ENCODE measurements around the gene RAB6A.

Gene RAB6A

DNA sequence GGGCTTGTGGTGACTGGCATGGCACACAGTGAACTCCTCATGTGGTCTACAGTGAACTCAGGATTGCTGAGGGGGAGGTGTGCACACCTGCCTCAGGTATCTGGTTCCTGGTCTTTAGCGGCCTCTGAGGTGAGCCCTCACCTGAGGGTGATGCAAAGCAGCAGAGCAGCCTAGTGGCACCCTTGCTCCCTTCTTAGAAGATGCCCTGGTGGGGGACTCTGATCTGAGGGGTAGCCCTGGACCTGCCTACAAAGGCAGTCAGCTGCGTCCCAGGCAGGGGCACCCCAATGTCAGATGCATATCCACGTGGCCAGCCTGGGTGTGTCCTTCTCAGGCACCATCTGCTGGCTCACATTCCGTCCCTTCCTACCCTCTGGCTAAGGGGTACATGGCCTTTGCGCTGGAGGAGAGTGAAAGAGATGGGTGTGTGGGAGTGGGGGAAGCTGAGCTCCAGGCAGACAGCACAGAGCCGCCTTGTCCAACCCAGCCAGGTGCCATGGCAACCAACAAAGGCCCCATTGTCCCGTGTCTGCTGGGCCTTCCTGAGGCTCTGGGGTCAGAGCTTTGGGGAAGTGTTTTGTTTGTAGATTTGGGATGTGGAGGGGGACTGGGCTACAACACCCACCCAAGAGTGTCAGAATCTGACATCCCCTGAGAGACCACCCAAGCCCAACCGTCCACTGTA, 108.7 kb downstream of the RAB6A start:
- DNase-seq: no peak

DNA sequence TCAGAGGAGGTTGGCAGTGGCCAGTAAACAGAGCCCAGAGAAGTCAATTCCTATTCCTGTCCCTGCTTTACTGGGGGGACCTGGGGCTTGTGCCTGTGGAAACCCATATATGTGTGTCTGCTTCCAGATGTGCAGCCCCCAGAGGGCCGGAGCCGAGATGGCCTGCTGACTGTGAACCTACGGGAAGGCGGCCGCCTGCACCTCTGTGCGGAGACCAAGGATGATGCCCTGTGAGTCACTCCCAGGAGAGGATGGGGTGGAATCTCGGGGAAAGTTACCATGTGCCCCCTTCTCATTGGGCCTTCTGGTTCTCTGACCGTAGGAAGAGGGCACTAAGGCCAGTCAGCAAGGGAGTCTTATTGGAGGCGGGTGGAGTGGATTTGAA, 109.2 kb downstream of the RAB6A start:
- DNase-seq: no peak

DNA sequence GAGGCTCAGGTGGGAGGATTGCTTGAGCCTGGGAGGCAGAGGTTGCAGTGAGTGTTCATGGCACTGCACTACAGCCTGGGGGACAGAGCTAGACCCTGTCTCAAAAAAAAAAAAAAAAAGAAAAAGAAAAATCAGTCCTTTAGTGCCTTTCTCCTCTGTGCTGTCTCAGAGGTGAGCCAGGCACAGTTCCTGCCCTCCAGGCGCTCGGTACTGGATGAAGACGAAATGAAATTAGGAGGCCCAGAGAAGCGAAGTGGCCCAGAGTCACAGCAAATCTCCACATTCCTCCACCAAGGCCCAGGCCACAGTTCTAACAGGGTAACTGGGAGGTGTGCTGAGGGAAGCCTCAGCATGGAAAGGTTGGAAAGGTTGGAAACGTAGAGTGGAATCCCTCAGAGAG, 109.6 kb downstream of the RAB6A start:
- no peak for DNase-seq

DNA sequence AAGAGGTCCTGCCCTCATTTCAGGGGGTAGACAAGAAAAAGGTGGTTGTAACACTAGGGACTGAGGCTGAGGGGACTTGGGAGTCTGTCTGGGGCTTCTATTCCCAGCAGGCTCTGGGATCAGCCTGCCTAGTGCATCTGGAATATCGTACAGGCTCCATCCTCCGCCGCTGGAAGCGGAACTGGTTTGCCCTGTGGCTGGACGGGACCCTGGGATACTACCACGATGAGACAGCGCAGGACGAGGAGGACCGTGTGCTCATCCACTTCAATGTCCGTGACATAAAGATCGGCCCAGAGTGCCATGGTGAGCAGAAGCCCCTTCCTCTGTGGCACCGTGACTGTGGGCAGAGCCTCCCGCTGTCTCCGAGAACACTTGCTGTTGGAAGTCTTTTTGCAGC, 110.5 kb downstream of the RAB6A start:
- DNase-seq: no peak

DNA sequence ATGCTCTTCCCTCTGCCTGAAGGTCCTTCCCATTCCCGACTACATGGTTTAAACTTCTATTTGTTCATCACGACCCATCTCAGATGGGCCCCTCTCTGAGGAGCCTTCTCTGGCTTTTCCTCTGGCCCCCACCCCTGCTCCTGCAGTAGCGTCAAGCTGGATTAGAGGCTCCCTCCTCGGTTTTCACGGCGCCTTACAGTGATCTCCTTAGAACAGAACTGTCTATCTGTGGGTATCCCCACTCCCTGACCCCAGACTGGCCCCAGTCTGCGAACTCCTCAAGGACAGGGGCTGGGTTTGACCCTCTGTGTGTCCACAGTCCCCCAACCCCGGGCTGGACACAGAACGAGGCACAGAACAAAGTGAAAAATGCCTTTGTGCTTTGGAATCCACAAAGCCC, 111.7 kb downstream of the RAB6A start:
- DNase-seq: no peak

DNA sequence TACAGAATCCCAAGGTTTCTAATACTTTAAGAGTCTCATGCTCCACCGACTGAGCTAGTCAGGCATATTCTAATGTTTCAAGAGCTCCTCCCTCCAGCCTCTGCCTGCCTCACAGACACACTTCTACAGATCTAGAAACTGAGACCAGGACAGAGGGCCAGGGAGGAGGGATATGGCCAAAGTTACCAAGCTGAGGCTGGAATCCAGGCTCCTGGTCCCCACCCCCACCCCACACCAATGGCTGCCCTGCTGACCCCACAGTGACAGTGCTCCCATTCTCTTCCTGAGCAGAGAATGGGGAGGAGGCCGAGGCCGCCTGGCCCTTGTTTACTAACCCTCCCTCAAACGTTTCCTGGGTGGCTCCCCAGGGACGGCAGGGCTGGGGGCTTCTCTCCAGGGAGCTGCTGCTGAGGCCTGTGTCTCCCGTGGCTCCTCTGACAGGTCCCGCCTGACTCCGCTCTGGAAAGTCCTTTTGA, 112.3 kb downstream of the RAB6A start:
- DNase-seq: no peak

DNA sequence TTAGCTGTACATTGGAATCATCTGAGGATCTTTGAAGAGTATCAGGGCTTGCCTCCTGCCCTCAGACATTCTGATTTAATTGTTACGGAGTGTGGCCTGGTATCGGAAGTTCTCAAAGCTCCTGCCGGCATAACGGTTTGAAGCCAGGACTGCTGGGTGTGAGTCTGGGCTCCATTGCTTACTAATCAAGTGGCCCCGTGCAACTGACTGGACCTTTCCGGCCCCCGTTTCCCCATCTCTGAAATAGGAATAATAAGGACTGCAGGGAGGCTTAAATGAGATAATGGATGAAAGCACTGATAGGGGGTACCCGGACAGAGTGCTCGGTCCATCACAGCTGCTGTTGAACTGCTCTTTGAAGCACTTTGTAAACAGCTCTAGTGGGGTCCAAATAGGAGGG, 112.8 kb downstream of the RAB6A start:
- no peak for DNase-seq

DNA sequence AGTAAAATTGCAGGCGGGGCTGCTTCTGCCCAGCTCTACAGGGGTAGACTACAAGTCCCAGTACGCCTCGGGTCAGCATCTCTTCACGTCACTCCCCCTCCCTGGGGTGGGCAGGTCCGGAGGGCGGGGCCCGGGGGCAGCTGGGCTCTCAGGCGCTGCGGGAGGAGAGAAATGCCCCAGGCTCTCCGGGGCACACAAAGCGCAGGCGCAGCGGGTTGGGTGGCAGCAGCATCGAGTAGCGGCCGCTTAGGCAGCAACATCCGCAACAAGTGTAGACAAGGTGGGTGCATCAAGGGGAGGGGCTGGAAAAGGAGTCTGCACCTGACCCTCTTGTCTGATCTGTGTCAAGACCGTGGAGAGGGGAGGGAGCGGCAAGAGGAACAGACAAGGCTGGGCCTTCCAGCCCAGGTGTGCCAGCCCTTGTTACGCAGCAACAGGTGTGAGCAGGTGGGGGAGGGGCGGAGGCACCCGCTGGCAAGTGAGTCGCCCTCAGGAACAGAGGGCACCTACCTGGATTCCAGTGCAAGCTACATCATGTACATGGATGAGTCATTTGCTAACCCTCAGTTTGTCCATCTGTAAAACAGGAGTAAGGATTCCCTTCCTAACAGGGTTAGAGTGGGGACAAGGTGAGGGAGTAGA, 113.3 kb downstream of the RAB6A start:
- DNase-seq: peak; percentile 98

DNA sequence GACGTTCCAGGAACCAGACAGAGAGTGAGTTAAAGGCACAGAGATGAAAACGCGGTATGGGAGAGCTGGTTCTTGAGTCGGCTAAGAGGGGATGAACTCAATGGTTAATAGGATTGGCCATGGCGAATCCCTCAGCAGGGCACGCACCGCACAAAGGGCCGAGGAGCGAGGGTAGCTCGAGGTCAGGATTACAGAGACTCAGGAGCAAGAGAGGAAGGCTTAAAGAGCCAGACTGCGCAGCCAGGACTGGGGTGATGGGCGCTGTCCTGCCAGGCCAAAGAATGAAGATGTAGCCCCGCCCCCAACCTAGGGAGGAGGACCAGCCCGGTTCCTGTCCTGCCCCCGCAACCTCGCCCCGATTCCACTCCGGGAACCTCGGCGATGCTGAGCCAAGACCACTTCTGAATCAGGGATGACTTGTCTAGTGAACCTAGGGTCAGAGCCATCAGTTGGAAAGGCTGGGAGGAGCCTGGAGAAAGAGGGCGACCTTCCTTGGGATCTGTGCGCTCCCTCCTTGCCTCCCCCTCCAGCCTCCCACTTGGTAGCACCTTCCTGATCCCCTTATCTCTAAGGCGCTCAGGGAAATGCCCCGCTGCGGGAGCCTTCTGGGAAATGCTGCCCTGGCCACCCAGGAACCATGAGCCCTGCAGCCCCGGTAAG, 114.8 kb downstream of the RAB6A start, which contains the start of gene PLEKHB1:
Gene PLEKHB1, plus strand, starts transcription at position 610 of the 660 bp plus-strand sequence. Its CDS starts 28 bp downstream, at position 638.
- DNase-seq: no peak

DNA sequence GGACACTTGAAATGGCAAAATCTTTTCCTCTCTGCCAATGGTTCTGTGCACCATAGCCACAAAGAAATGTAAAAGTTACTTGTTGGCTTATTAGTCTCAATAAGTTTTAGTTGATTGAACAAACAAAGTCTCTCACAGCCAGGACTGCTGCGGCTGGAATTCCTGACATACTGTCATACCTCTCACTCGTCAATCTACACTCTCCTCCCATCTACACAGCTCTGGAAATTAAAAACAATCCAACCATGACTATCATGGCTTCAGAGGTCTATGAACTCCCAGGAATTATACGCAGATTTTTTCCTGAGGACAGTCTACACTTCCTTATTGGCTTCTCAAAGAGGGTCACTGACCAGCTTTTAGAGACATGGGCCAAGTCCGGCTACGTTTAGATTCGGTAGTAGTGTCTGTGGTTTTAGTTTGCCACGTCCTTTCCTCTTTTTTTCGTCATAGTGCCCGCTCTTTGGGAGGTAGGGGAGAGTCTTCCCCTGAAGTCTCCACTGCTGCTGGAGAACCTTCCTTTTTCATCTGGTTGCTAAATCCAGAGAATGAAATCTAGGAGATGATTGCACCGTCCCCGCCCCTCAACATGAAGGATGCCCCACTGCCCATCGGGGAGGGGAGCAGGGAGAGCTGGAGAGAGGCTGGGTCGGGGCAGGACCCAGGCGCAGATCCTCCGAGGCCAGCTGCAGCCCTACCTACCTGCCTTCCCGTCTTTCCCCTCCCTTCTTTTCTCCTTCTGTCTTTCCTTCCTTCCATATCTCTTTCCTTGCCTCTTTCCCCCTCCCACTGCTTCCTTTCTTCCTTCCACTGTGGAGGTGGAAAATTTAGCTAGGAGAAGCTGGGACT, 115.5 kb downstream of the RAB6A start:
- DNase-seq: no peak

DNA sequence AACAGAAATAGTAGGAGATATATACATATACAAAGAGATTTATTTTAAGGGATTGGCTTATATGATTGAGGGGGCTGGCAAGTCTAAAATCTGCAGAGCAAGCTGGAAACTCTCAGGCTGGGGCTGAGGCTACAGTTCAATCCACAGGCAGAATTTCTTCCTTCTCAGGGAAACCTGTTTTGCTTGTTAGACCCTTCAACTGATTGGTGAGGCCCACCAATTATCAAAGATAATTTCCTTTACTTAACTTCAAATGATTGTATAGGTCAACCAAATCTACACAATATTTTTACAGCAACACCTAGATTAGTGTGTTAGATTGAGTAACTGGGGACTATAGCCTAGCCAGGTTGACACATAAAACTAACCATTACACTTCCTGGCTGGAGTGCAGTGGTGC, 119.2 kb downstream of the RAB6A start:
- no peak for DNase-seq

DNA sequence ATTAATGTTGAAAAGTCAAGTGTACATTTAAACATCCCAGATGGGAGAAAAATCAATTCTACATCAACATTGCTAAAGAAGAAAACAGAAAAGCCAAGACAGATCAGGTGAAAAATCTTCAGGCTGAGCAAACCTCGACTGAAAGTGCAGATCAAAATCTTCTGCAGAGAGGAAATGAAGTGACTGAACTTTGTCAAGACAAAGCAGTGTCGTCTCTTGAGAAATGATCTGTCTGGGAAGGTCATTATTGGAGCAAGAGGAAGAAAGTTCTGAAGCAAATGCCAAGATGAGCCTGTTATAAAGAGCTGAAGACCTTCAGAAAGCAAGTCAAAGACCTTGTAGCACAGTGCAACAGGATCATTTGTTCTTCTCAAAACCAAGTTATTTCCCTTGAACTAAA, 120.3 kb downstream of the RAB6A start:
- no peak for DNase-seq

DNA sequence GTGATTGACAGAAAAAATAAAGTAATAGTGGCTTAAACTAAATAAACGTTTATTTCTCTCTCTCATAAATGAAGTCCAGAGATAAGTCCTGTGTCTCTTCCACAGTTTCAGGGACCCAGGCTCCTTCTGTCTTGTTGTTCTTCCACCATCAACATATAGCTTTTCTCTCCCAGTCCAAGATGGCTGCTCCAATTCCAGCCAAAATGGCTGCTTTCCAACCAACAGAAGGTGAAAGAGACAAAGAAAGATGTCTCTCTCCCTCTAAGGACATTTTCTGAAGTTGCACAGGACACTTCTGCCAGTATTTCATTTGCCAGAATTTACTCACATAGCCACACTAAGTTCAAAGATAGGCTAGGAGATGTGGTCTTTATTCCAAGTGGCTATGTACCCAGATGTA, 123.9 kb downstream of the RAB6A start:
- peak; percentile 6 for DNase-seq

DNA sequence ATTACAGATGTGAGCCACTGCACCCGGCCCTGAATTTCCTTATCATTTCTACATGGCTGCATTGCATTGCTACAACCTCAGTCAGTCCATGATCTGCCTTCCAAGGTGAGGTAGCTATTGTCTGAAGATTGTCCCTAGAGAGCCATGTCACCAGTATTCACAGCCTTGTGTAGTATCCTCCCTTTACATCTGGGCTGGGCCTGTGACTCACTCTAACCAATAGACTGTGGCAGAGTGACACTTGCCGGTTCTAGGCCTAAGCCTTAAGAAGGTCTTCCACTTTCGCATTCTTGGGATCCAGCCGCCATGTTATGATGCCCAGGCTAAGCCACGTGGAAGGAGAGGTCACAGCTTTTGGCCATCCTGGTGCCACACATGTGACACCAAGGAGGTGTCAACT, 124.6 kb downstream of the RAB6A start:
- DNase-seq: no peak

DNA sequence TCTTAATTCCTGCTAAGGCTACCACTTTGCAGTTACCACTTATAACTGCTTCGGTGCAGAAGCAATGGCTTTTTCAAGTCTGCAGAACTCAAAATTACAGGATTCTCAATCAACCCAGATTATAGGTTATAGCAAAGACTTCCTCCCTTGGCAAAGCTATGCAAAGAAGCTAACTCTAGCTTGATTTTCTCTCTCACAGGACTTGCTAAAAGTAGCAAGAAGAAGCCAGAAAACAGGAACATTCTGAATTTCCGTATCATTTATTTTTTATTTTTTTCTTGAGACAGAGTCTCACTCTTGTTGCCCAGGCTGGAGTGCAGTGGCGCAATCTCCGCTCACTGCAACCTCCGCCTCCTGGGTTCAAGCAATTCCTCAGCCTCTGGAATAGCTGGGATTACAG, 125.2 kb downstream of the RAB6A start:
- no peak for DNase-seq

DNA sequence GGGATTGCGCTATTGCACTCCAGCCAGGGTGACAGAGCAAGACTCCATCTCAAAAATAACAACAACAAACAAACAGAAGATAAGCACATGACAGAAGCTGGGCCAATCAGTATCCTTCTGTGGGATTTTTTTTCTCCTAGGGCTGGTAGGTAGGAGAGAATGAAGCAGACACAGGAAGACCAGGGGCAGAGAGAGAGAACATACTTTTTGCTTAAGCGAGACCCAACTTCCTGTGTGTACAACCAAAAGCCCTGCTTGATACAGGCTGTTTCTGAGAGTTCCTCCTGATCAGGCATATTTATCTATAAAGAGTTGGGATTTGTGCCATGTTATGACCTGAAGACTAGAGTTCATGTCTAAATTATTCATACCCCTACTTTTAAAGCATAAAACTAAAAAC, 126.9 kb downstream of the RAB6A start:
- no peak for DNase-seq

DNA sequence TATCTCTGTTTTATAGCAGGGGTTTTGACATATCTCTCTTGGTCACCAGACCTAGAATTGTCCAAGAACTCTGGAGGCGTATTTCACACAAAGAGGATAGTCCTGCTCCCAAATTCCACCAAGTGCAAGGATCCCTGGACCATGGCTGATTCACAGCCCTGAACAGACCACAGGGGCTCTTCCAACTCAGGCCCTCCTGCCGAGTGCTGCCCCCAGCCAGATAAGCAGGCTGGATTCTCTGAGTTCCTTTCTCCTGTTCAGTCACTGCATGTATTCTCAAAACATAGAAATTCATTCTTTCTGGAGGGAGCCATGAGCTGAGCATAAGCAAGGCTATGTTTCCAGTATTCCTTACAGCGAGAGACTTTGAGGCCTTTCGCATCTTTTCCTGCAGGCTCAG, 127.9 kb downstream of the RAB6A start:
- no peak for DNase-seq

DNA sequence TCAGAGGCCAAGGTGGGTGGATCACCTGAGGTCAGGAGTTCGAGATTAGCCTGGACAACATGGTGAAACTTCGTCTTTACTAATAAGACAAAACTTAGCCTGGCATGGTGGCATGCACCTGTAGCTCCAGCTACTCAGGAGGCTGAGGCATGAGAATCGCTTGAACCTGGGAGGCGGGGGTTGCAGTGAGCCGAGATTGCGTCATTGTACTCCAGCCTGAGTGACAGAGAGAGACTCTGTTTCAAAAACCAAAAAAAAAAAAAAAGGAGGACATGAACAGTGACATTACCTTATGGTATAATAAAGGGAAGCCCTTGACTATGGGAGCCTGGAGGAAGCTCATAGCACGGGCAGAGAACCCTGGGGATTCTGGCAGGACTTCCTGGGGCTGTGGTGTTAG, 131.0 kb downstream of the RAB6A start:
- no peak for DNase-seq

DNA sequence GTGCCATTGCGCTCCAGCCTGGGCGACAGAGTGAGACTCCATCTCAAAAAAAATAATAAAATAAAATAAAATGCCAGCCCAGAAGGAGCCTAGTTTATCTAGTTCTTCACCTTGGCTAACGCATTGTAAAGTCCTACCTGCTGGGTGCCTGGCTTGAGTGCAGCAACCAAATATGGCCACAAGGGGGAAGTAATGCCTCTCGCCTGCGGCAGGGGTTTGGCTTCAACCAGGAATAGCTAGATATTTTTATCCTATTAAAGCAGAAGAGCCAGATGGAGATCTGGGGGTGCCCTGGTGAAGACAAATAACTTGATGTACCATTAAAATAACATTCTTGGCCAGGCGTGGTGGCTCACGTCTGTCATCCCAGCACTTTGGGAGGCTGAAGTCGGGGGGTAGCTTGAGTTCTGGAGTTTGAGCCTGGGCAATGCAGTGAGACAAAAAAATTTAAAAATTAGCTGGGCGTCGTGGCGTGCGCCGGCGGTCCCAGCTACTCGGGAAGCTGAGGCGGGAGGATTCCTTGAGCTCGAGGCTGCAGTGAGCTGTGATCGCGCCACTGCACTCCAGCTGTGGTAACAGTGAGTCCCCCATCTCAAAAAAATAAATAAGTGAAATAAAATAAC, 135.1 kb downstream of the RAB6A start:
- peak; percentile 74 for DNase-seq

All from NCI-H1105 treated with DMSO at 0.1 percent for 48 hours (cell line).